H9 (cell line): Measurements from ENCODE around the gene ADAT1. TPM values are rescaled to one million over a fixed set of nuclear protein-coding genes. Genes with fewer than 3 reads are reported as not detected.

ENCODE experiments used
- DNase-seq: peaks from one replicate; pipeline ENCODE4 v3.0.0-alpha.2; 2017
- H2AFZ ChIP-seq: one replicate; pipeline ENCODE4 v1.6.1; 2013; ENCODE audit warnings: mild to moderate bottlenecking, low read length, control low read depth, moderate library complexity
- H2AK5ac ChIP-seq: 2 replicates; pipeline ENCODE4 v1.6.1; 2013; ENCODE audit warnings: low read length, control low read depth, mixed read lengths; ENCODE audit not compliant: insufficient read length
- H2BK120ac ChIP-seq: one replicate; pipeline ENCODE4 v1.6.1; 2013; ENCODE audit warnings: low read depth, mild to moderate bottlenecking, low read length, control low read depth, inconsistent platforms; ENCODE audit not compliant: poor library complexity, severe bottlenecking
- H2BK12ac ChIP-seq: 2 replicates; pipeline ENCODE4 v1.6.1; 2013; ENCODE audit warnings: low read length, control low read depth, mixed read lengths, low read depth; ENCODE audit not compliant: insufficient read length
- H2BK15ac ChIP-seq: 2 replicates; pipeline ENCODE4 v1.6.1; 2013; ENCODE audit warnings: low read depth, low read length, control low read depth
- H2BK20ac ChIP-seq: one replicate; pipeline ENCODE4 v1.6.1; 2013; ENCODE audit warnings: low read depth, mild to moderate bottlenecking, low read length, control low read depth, inconsistent platforms; ENCODE audit not compliant: poor library complexity, severe bottlenecking
- H2BK5ac ChIP-seq: 2 replicates; pipeline ENCODE4 v1.6.1; 2013; ENCODE audit warnings: low read length, control low read depth, mixed read lengths; ENCODE audit not compliant: insufficient read length
- H3K14ac ChIP-seq: 2 replicates; pipeline ENCODE4 v1.6.1; 2013; ENCODE audit warnings: low read length, control low read depth; ENCODE audit not compliant: insufficient read depth
- H3K18ac ChIP-seq: 2 replicates; pipeline ENCODE4 v1.6.1; 2013; ENCODE audit warnings: low read depth, mild to moderate bottlenecking, mixed read lengths, low read length, control low read depth; ENCODE audit not compliant: insufficient read length
- H3K23ac ChIP-seq: 2 replicates; pipeline ENCODE4 v1.6.1; 2013; ENCODE audit warnings: low read length, control low read depth, mixed read lengths, low read depth; ENCODE audit not compliant: insufficient read length
- H3K23me2 ChIP-seq: 2 replicates; pipeline ENCODE4 v1.6.1; 2013; ENCODE audit warnings: low read depth, mild to moderate bottlenecking, mixed read lengths, low read length, control low read depth; ENCODE audit not compliant: insufficient read length, poor library complexity, severe bottlenecking
- H3K27ac ChIP-seq: 2 replicates; pipeline ENCODE4 v1.5.1; 2013; ENCODE audit warnings: low read length, control low read depth, mixed read lengths, low read depth; ENCODE audit not compliant: insufficient read length
- H3K27me3 ChIP-seq: 2 replicates; pipeline ENCODE4 v1.6.1; 2013; ENCODE audit warnings: low read length, control low read depth, inconsistent platforms; ENCODE audit not compliant: insufficient read depth
- H3K4ac ChIP-seq: 2 replicates; pipeline ENCODE4 v1.6.1; 2013; ENCODE audit warnings: low read depth, mild to moderate bottlenecking, control low read depth, inconsistent platforms, low read length, moderate library complexity
- H3K4me1 ChIP-seq: 2 replicates; pipeline ENCODE4 v1.6.1; 2013; ENCODE audit warnings: low read length, control low read depth, inconsistent platforms; ENCODE audit not compliant: insufficient read depth
- H3K4me2 ChIP-seq: 2 replicates; pipeline ENCODE4 v1.6.1; 2013; ENCODE audit warnings: low read length, control low read depth, mixed read lengths; ENCODE audit not compliant: insufficient read length, insufficient read depth
- H3K56ac ChIP-seq: 2 replicates; pipeline ENCODE4 v1.6.1; 2013; ENCODE audit warnings: low read depth, mild to moderate bottlenecking, mixed read lengths, low read length, control low read depth; ENCODE audit not compliant: insufficient read length
- H3K79me1 ChIP-seq: 2 replicates; pipeline ENCODE4 v1.6.1; 2013; ENCODE audit warnings: low read depth, mild to moderate bottlenecking, moderate library complexity, low read length, control low read depth, inconsistent platforms; ENCODE audit not compliant: insufficient read depth, poor library complexity, severe bottlenecking
- H3K79me2 ChIP-seq: 2 replicates; pipeline ENCODE4 v1.6.1; 2013; ENCODE audit warnings: low read length, control low read depth, inconsistent platforms; ENCODE audit not compliant: insufficient read depth
- H3K9ac ChIP-seq: 2 replicates; pipeline ENCODE4 v1.6.1; 2013; ENCODE audit warnings: low read length, control low read depth, mixed read lengths; ENCODE audit not compliant: insufficient read length; ENCODE audit errors: extremely low read depth
- H3K9me3 ChIP-seq: one replicate; pipeline ENCODE4 v1.6.1; 2013; ENCODE audit warnings: low read depth, low read length, inconsistent platforms; ENCODE audit not compliant: control insufficient read depth
- H3T11ph ChIP-seq: one replicate; pipeline ENCODE4 v1.6.1; 2013; ENCODE audit warnings: mild to moderate bottlenecking, low read length, control low read depth, inconsistent platforms
- H4K20me1 ChIP-seq: one replicate; pipeline ENCODE4 v1.6.1; 2013; ENCODE audit not compliant: control insufficient read depth, insufficient read length, insufficient read depth
- H4K5ac ChIP-seq: 2 replicates; pipeline ENCODE4 v1.6.1; 2013; ENCODE audit warnings: low read depth, mild to moderate bottlenecking, mixed read lengths, low read length, control low read depth; ENCODE audit not compliant: insufficient read length
- H4K8ac ChIP-seq: replicated peaks from 2 replicates; pipeline ENCODE4 v1.6.1; 2013; ENCODE audit warnings: low read length, control low read depth, mixed read lengths, low read depth; ENCODE audit not compliant: insufficient read length
- H4K91ac ChIP-seq: 2 replicates; pipeline ENCODE4 v1.6.1; 2013; ENCODE audit warnings: low read depth, mild to moderate bottlenecking, moderate library complexity, mixed read lengths, low read length, control low read depth; ENCODE audit not compliant: insufficient read length
- H3K27ac Mint-ChIP-seq, 3 experiments: 2 replicates in 2 of 3; 3 replicates in 1 of 3; pipeline ENCODE4 v1.8.0; 2020 to 2021; ENCODE audit warnings: mixed read lengths in 3 of 3, mild to moderate bottlenecking in 1 of 3, moderate library complexity in 1 of 3
- H3K27me3 Mint-ChIP-seq: 2 replicates; pipeline ENCODE4 v1.8.0; 2021; ENCODE audit warnings: low read depth, mild to moderate bottlenecking, moderate library complexity, mixed read lengths
- H3K36me3 Mint-ChIP-seq, 3 experiments: 2 replicates in 2 of 3; 3 replicates in 1 of 3; pipeline ENCODE4 v1.8.0; 2020 to 2021; ENCODE audit warnings: low read depth in 3 of 3, mixed read lengths in 3 of 3; ENCODE audit not compliant: insufficient read depth in 1 of 3
- H3K4me1 Mint-ChIP-seq, 2 experiments: 2 replicates each; pipeline ENCODE4 v1.8.0; 2020; ENCODE audit warnings: mixed read lengths in 2 of 2
- H3K4me3 Mint-ChIP-seq, 2 experiments: 2 replicates in 1 of 2; 3 replicates in 1 of 2; pipeline ENCODE4 v1.8.0; 2020 to 2021; ENCODE audit warnings: mild to moderate bottlenecking in 2 of 2, mixed read lengths in 2 of 2, moderate library complexity in 1 of 2
- H3K9me3 Mint-ChIP-seq, 2 experiments: 2 replicates in 1 of 2; 3 replicates in 1 of 2; pipeline ENCODE4 v1.8.0; 2020; ENCODE audit warnings: mild to moderate bottlenecking in 2 of 2, mixed read lengths in 2 of 2, moderate library complexity in 1 of 2
- WGBS: extraction: QIAGEN DNeasy Blood & Tissue Kit; methylation state at CpG from one replicate; pipeline ENCODE4 v1.1.7; 2013; ENCODE audit warnings: missing lambda C conversion rate, low lambda C conversion rate, mixed read lengths; ENCODE audit not compliant: insufficient read length; ENCODE audit errors: extremely low coverage; 5-methylcytosine and 5-hydroxymethylcytosine counted together
- total RNA-seq: library from RNA; stranded (reverse); gene quantifications from 2 replicates; pipeline ENCODE4 v1.2.1, GENCODE V29; 2021
- TF ChIP-seq, protein P1 (sequence below): fragments of 200-600 bp; sonication (generic); conservative IDR thresholded peaks from 3 replicates; pipeline ENCODE4 v1.8.0; 2021; ENCODE audit warnings: antibody characterized with exemption, mild to moderate bottlenecking

The ADAT1 gene
- total RNA-seq, 1 experiment from 2014 or later: 54.2 TPM

DNA sequence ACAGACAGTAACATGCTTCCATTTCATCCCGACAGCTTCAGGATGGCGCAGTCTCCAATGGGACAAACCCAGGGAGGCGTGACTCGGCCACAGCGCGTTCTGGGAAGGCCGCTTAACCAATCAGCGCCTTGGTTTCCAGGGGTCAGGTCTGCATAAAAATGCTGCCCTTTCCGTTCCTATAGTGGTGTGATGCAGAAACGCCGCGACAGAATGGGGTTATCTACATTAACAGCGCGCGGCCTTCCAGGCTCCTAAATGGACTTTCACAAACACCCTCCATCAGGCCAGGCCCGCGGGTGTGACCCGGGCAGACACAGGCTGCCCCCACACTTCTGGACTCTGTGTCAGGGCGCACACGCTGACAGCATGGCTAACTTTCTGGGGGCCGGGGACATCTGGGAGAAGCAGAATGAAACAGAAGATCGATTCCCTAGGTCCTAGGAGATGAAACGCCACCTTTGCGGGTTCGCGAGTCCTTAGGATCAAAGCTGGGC is 67.8 kb downstream of the ADAT1 start:
- H4K20me1 ChIP-seq: no peaks in the 10 kb centered on the region
- peak overlapping the region; percentile 97 to 98 (median 98) for H3K27ac Mint-ChIP-seq
- peak; percentile 94 for DNase-seq
- no peak overlapping the region for H2AK5ac ChIP-seq
- no peak overlapping the region for H3K4ac ChIP-seq
- no peak overlapping the region for H2BK12ac ChIP-seq
- no peaks in the 10 kb centered on the region for H3K36me3 Mint-ChIP-seq
- peaks cover 4% of the 10 kb centered on the region for H3K27me3 Mint-ChIP-seq
- H4K8ac ChIP-seq: no peak overlapping the region
- WGBS: no CpG with 5 or more reads among the region's 26 CpGs
- H2AFZ ChIP-seq: no peak overlapping the region
- no peak overlapping the region for H3K56ac ChIP-seq
- peak overlapping the region; percentile 94 to 99 for H3K4me3 Mint-ChIP-seq
- H4K91ac ChIP-seq: no peak overlapping the region
- no peak overlapping the region for H3K23ac ChIP-seq
- no peak overlapping the region for H2BK20ac ChIP-seq
- H3K18ac ChIP-seq: peak overlapping the region; percentile 71
- no peaks in the 10 kb centered on the region for H3K79me1 ChIP-seq
- H3K9me3 ChIP-seq: no peaks in the 10 kb centered on the region
- H3K9me3 Mint-ChIP-seq: no peaks in the 10 kb centered on the region
- H3K9ac ChIP-seq: peak overlapping the region; percentile 29
- peaks cover 26 to 33% of the 10 kb centered on the region in 2 experiments for H3K4me1 Mint-ChIP-seq
- H3K23me2 ChIP-seq: peaks cover 8% of the 10 kb centered on the region
- TF ChIP-seq, protein P1, sequence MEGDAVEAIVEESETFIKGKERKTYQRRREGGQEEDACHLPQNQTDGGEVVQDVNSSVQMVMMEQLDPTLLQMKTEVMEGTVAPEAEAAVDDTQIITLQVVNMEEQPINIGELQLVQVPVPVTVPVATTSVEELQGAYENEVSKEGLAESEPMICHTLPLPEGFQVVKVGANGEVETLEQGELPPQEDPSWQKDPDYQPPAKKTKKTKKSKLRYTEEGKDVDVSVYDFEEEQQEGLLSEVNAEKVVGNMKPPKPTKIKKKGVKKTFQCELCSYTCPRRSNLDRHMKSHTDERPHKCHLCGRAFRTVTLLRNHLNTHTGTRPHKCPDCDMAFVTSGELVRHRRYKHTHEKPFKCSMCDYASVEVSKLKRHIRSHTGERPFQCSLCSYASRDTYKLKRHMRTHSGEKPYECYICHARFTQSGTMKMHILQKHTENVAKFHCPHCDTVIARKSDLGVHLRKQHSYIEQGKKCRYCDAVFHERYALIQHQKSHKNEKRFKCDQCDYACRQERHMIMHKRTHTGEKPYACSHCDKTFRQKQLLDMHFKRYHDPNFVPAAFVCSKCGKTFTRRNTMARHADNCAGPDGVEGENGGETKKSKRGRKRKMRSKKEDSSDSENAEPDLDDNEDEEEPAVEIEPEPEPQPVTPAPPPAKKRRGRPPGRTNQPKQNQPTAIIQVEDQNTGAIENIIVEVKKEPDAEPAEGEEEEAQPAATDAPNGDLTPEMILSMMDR: no peak
- peak overlapping the region; percentile 80; the same call in 1 of the 2 replicates for H3K14ac ChIP-seq
- no peaks in the 10 kb centered on the region for H3K79me2 ChIP-seq
- no peak overlapping the region for H3K27ac ChIP-seq
- peak overlapping the region; percentile 83 for H3K4me2 ChIP-seq
- no peak overlapping the region for H3T11ph ChIP-seq
- H3K4me1 ChIP-seq: peaks cover 6% of the 10 kb centered on the region; the same call in 1 of the 2 replicates
- H2BK5ac ChIP-seq: no peak overlapping the region
- no peak overlapping the region for H2BK120ac ChIP-seq
- H3K27me3 ChIP-seq: no peaks in the 10 kb centered on the region
- no peak overlapping the region for H4K5ac ChIP-seq
- H2BK15ac ChIP-seq: no peak overlapping the region
